ENCODE data around the gene TREML4. TPM values are rescaled to one million over a fixed set of nuclear protein-coding genes. Genes with fewer than 3 reads are reported as not detected.
A peak's percentile ranks its signal among the peaks of the same experiment; 100 is the strongest.

TREML4 gene
- polyA plus RNA-seq, 10 donors: not detected

- no peak for DNase-seq
Observed at GRCh38 chr6:41284726-41285125, 56.6 kb downstream of the TREML4 start.

DNA sequence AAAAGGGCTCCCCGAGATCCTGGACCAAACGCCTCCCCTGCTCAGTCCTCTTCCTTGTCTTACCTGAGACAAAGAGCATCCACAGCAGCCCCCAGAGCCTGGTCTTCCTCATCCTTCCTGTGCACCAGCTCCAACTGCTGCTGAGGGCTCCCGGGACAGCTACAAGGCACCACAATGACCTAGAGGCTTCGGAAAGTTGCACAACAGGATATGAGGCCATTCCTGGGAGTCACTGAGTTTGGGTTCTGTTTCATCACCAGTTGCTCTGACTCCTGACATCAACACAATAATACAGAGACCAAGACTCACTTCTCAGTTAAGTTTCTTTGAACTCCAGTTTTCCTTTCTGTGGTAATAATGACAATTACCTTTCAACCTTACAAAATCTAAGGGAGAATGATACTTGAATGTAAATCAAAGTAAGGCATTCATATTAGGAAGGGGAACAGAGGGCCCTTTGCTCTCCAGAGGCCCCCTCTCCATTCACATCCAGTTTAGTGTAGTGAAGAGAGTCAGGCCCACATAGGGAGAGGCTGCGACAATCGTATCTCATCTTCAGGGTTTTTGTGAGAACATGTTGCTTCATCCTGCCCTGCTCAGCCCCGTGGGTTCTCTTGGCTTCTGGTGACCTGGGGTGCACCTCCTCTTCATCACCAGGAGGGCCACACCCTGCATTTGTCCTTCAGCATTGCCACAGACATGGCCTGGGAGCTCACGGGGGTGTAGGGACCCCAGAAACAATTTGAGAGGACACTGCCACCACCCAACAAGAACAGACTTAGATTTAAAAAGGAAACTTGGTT lies 58.6 kb downstream of the TREML4 start, which contains the start of gene TREM1:
Gene TREM1 (minus strand): TSS at position 139 of the 803 bp plus-strand sequence. CDS start 27 bp downstream, at position 112.
- DNase-seq: peak in 2 of 3 donors; percentile 17 to 48

GRCh38 chr6:41288030-41288753 lies 60.0 kb downstream of the TREML4 start:
- no peak for DNase-seq

Other genes starting within 250 kb of the TREML4 start
- 1 to 10 TPM; 1.6 to 4.3 (median 2.9) TPM for gene UNC5CL, start 189.1 kb upstream of the TREML4 start, polyA plus RNA-seq (ENCODE audit: insufficient read length in 10 of 10)
- 1 to 10 TPM in 1 of 10 donors, under 1 TPM in 9; 0.49 to 1.1 (median 0.66) TPM for gene TSPO2, start 185.9 kb upstream of the TREML4 start, polyA plus RNA-seq (ENCODE audit: insufficient read length in 10 of 10)
- 100 to 1,000 TPM; 324 to 690 (median 510) TPM for gene APOBEC2, start 175.1 kb upstream of the TREML4 start, polyA plus RNA-seq (ENCODE audit: insufficient read length in 10 of 10)
- 10 to 100 TPM; 14.3 to 20.6 (median 17.1) TPM for gene OARD1, start 156.0 kb upstream of the TREML4 start, polyA plus RNA-seq (ENCODE audit: insufficient read length in 10 of 10)
- gene NFYA, start 155.4 kb upstream of the TREML4 start, polyA plus RNA-seq (ENCODE audit: insufficient read length in 10 of 10): 10 to 100 TPM; 20.0 to 33.6 (median 26.4) TPM
- gene TREML1, start 74.0 kb upstream of the TREML4 start, polyA plus RNA-seq (ENCODE audit: insufficient read length in 10 of 10): under 1 TPM in 6 of 10 donors, not detected in 4; 0.21 to 0.37 (median 0.27) TPM
- 1 to 10 TPM in 2 of 10 donors, under 1 TPM in 8; 0.22 to 1.8 (median 0.57) TPM for gene TREM2, start 65.2 kb upstream of the TREML4 start, polyA plus RNA-seq (ENCODE audit: insufficient read length in 10 of 10)
- under 1 TPM in 9 of 10 donors, not detected in 1; 0.07 to 0.33 (median 0.15) TPM for gene TREML2, start 27.2 kb upstream of the TREML4 start, polyA plus RNA-seq (ENCODE audit: insufficient read length in 10 of 10)
- gene TREM1, start 58.3 kb downstream of the TREML4 start, polyA plus RNA-seq (ENCODE audit: insufficient read length in 10 of 10): 1 to 10 TPM in 1 of 10 donors, under 1 TPM in 7, not detected in 2; 0.17 to 1.5 (median 0.31) TPM
- gene NCR2, start 107.3 kb downstream of the TREML4 start, polyA plus RNA-seq (ENCODE audit: insufficient read length in 10 of 10): not detected